Activated CD4-positive, alpha-beta T cell treated with anti-CD3 and anti-CD28 coated beads, Interleukin-2, amount 10 ng/mL, durations not matched to agents 24 days and 14 days (primary cell): ENCODE results near the gene TRIM65. TPM values are rescaled to one million over a fixed set of nuclear protein-coding genes. Genes with fewer than 3 reads are reported as not detected.
"Not testable (repeated sequence)": the region's sequence is repeated elsewhere in the genome, so short reads cannot be mapped to it uniquely, and the experiment has no call there.

ENCODE experiments used
- DNase-seq: peaks from one replicate; pipeline ENCODE4 v3.0.0; 2022
- H3K27ac Mint-ChIP-seq: one replicate; pipeline ENCODE4 v1.8.0; 2022; ENCODE audit warnings: mild to moderate bottlenecking, mixed read lengths
- H3K27me3 Mint-ChIP-seq: one replicate; pipeline ENCODE4 v1.8.0; 2022; ENCODE audit warnings: mixed read lengths
- H3K36me3 Mint-ChIP-seq: one replicate; pipeline ENCODE4 v1.8.0; 2022; ENCODE audit warnings: low read depth, mild to moderate bottlenecking, mixed read lengths
- H3K4me1 Mint-ChIP-seq: one replicate; pipeline ENCODE4 v1.8.0; 2021; ENCODE audit warnings: mixed read lengths
- H3K4me3 Mint-ChIP-seq: one replicate; pipeline ENCODE4 v1.8.0; 2022; ENCODE audit warnings: mild to moderate bottlenecking, moderate library complexity, mixed read lengths
- H3K9me3 Mint-ChIP-seq: one replicate; pipeline ENCODE4 v1.8.0; 2021; ENCODE audit warnings: mixed read lengths
- intact Hi-C: fragments of 100-400 bp; cut with micrococcal nuclease; formaldehyde crosslinking; loops from one replicate; pipeline ENCODE4 v1.15.1; 2023
- total RNA-seq: library from RNA; stranded (reverse); gene quantifications from 2 replicates; pipeline ENCODE4 v1.2.3, GENCODE V29; 2022

TRIM65 gene
- total RNA-seq, 1 donor from 2014 or later: 48.1 TPM

GRCh38 chr17:75854101-75854748, 42.5 kb downstream of the TRIM65 start:
- peak; percentile 69 for DNase-seq
- Mint-ChIP-seq H3K9me3 (no peaks in the 10 kb centered on the region), H3K27ac (no peak overlapping the region), H3K27me3 (no peaks in the 10 kb centered on the region), H3K4me3 (no peak overlapping the region), H3K4me1 (peaks cover 29% of the 10 kb centered on the region), H3K36me3 (peaks cover 13% of the 10 kb centered on the region)
- intact Hi-C loops: loop anchor here (2.0 kb wide), 1 partner anchor 125 kb away; the partner anchor contains the start of genes ACOX1 and TEN1

DNA sequence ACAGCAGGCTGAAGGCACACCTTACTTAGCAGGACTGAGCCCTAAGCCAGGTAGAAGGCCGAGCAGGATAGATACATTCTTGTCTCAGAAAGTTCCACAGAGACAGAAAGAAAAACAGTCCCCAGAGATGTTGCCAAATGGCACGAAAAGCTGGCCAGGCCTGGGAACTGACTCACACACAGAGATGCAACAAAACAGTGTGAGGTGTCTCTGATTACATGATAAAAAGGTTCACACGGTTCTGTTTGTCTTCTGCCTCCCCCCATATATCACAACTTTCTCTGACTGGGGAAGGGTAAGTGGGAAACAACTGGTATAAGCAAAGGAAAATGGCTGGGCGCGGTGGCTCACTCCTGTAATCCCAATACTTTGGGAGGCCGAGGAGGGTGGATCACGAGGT, 43.3 kb downstream of the TRIM65 start:
- no peaks in the 10 kb centered on the region for H3K9me3 Mint-ChIP-seq
- no peak overlapping the region for H3K27ac Mint-ChIP-seq
- intact Hi-C loops: no loop called here

GRCh38 chr17:75851693-75851991, 45.1 kb downstream of the TRIM65 start:
- DNase-seq: not testable (repeated sequence)

More for the DNA sequence above, 43.3 kb downstream of the TRIM65 start:
- H3K4me1 Mint-ChIP-seq: peaks cover 27% of the 10 kb centered on the region
- no peaks in the 10 kb centered on the region for H3K27me3 Mint-ChIP-seq
- DNase-seq: no peak
- peaks cover 16% of the 10 kb centered on the region for H3K36me3 Mint-ChIP-seq
- peak overlapping the region; percentile 51 for H3K4me3 Mint-ChIP-seq

DNA sequence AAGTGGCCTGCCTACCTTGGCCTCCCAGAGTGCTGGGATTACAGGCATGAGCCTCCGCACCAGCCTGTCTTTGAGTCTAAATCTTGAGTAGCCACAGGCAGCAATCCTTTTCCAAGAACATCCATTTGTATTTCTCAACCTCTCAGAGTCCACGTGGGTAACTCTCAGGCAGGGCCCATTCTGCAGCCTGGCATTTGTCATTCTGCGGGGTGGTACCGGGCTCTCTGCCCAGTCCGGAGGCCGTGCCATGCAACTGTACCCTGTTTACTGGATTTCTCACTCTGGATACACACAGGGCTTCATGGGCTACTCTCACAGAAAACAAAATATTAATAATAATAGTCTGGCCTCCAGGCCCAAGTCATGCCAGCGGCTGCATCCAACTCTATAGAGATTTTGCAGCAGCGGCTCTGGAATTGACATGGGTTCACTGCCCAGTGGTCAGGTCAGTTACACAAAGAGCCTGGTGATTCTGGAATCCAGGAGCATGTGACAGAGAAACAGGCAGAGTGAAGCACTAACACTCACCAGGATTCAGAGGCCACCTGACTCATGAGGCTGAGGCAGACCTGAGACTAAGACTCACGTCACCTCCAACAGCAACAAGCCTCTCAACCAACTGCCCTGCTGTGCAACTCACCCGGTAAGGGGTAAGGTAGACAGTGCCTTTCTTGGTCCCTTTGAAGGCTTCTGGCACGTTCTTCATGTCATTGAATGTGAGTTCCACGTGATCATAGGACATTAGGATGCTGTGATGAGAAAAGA, 45.6 kb downstream of the TRIM65 start:
- Mint-ChIP-seq H3K4me1 (peaks cover 18% of the 10 kb centered on the region), H3K27me3 (no peaks in the 10 kb centered on the region), H3K36me3 (peaks cover 25% of the 10 kb centered on the region), H3K9me3 (no peaks in the 10 kb centered on the region), H3K4me3 (no peak overlapping the region), H3K27ac (no peak overlapping the region)
- intact Hi-C loops: no loop called here
- no peak for DNase-seq

More at GRCh38 chr17:75851693-75851991, 45.1 kb downstream of the TRIM65 start:
- peaks cover 24% of the 10 kb centered on the region for H3K36me3 Mint-ChIP-seq
- H3K9me3 Mint-ChIP-seq, intact Hi-C loops, H3K4me3 Mint-ChIP-seq, H3K27me3 Mint-ChIP-seq, H3K27ac Mint-ChIP-seq: not testable (repeated sequence)
- H3K4me1 Mint-ChIP-seq: peaks cover 23% of the 10 kb centered on the region

GRCh38 chr17:75849724-75850123, 47.0 kb downstream of the TRIM65 start:
- H3K36me3 Mint-ChIP-seq: peaks cover 29% of the 10 kb centered on the region
- intact Hi-C loops: no loop called here
- no peak overlapping the region for H3K4me3 Mint-ChIP-seq
- no peaks in the 10 kb centered on the region for H3K9me3 Mint-ChIP-seq
- H3K27me3 Mint-ChIP-seq: no peaks in the 10 kb centered on the region
- H3K4me1 Mint-ChIP-seq: peaks cover 24% of the 10 kb centered on the region
- no peak overlapping the region for H3K27ac Mint-ChIP-seq
- no peak for DNase-seq

DNA sequence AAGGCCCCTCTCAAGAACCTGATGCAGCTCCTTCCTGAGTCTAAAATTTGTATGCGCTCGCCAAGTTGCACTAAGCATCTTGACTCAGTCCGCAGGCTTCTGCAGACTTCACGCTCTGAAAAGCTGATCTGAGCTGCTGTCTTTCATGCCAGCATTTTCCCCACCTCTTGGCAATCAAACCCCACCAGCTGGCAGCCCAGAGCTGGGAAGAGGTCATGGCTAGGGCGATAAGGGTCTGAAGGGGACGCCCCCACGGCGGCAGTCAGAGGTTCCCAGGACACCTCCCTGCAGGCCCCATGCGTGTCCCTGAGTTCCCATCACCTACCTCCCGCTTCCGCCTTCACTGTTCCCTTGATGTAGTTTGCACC, 47.5 kb downstream of the TRIM65 start:
- no peak for DNase-seq
- H3K27me3 Mint-ChIP-seq: no peaks in the 10 kb centered on the region
- no peak overlapping the region for H3K27ac Mint-ChIP-seq
- no peak overlapping the region for H3K4me3 Mint-ChIP-seq
- peaks cover 29% of the 10 kb centered on the region for H3K36me3 Mint-ChIP-seq
- H3K4me1 Mint-ChIP-seq: peaks cover 21% of the 10 kb centered on the region
- no peaks in the 10 kb centered on the region for H3K9me3 Mint-ChIP-seq
- intact Hi-C loops: no loop called here

- H3K36me3 Mint-ChIP-seq: peaks cover 29% of the 10 kb centered on the region
- DNase-seq: peak; percentile 94
- no peaks in the 10 kb centered on the region for H3K27me3 Mint-ChIP-seq
- H3K4me3 Mint-ChIP-seq: no peak overlapping the region
- H3K27ac Mint-ChIP-seq: peak overlapping the region; percentile 47
- intact Hi-C loops: no loop called here
- peaks cover 20% of the 10 kb centered on the region for H3K4me1 Mint-ChIP-seq
- no peaks in the 10 kb centered on the region for H3K9me3 Mint-ChIP-seq
Measured at GRCh38 chr17:75848523-75849278, 48.0 kb downstream of the TRIM65 start.

DNA sequence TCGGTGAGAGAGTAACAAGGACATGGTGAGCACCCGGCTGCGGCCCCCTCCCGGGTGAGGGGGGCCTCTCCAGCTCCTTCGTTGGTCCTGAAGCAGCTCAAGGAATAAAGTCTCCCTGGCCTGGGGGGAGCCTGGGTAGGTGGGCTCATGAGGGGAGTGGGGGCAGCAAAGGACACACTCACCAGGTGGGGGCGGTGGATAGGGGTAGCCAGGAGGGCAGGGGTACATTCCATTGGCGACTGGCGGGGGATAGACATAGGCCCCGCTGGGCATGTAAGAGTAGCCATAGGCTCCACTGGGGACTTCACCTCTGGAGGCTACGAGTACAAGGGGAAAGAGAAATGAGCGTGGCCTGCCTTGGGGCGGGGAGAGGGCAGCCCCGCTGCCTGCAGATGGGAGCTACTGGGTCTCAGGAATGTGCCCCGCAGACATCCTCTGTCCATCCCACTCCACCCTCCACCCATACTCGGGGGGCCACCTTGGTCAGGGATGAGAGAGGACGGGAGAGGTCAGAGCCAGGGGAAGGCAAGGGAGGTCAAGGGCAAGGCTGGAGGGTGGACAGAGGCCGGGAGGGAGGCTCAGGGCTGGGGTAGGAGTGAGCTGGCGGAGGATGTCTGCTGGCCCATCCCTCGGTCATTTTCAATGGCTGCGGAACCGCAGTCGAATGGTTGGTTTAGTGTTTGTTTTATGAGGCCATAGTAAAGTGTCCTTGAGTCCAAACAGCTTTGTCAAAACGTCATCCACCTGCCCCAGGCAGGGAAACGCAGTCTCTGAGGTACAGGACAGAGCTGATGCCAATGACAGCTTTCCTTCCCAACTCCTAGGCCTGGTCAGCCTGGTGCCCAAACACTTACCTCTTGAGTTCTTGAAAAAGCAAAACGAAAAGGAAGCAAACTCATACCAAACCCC, 48.9 kb downstream of the TRIM65 start:
- Mint-ChIP-seq H3K9me3 (no peaks in the 10 kb centered on the region), H3K27ac (peak overlapping the region; percentile 47), H3K4me3 (no peak overlapping the region), H3K4me1 (peaks cover 18% of the 10 kb centered on the region), H3K27me3 (no peaks in the 10 kb centered on the region), H3K36me3 (peaks cover 30% of the 10 kb centered on the region)
- intact Hi-C loops: no loop called here
- no peak for DNase-seq

- peaks cover 19% of the 10 kb centered on the region for H3K4me1 Mint-ChIP-seq
Measured at GRCh38 chr17:75846692-75847613, 49.8 kb downstream of the TRIM65 start.

DNA sequence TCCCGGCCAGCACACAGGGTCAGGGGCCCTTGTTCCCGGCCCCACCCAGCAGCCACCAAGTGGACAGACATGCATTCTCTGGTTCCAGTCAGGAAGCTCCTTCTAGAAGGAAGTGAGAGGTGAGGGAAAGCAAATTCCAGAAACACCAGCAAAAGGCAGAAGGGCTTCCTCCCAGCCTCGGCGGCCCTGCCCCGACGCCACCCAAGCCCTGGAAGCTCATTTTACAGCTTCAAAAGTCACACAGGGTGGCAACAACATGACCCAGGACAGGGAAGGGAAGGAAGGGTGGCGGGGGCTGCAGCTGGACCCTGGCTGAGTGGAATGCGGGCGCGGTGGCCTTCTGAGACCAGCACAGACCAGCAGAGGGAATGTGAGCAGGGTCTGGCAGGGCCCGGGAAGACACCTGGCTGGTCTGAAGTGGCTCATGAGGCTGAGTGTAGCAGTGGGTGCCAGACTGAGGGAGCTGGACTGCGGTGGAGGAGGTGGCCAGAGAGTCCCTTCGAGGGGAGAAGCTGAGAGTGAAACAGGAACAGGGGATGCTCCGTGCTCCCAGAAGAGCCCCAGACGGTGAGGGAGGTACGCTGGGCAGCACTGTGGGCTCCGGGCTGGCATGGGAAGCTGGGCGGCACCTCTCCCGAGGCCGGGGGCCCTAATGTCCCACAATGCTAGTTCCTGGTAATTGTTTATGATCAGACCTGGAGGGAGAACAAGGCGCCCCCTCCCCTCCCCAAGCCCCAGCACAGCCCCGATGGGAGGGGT, 50.6 kb downstream of the TRIM65 start:
- DNase-seq: no peak
- Mint-ChIP-seq H3K4me3 (peak overlapping the region; percentile 44), H3K27ac (peak overlapping the region; percentile 79), H3K36me3 (peaks cover 32% of the 10 kb centered on the region), H3K27me3 (no peaks in the 10 kb centered on the region), H3K9me3 (no peaks in the 10 kb centered on the region), H3K4me1 (peaks cover 19% of the 10 kb centered on the region)
- intact Hi-C loops: loop anchor here (2.0 kb wide), 1 partner anchor 67 kb away; a partner anchor contains a TSS

More at GRCh38 chr17:75846692-75847613, 49.8 kb downstream of the TRIM65 start:
- Mint-ChIP-seq H3K27me3 (no peaks in the 10 kb centered on the region), H3K27ac (no peak overlapping the region), H3K36me3 (peaks cover 35% of the 10 kb centered on the region), H3K4me3 (no peak overlapping the region), H3K9me3 (no peaks in the 10 kb centered on the region)
- DNase-seq: no peak
- intact Hi-C loops: no loop called here

DNA sequence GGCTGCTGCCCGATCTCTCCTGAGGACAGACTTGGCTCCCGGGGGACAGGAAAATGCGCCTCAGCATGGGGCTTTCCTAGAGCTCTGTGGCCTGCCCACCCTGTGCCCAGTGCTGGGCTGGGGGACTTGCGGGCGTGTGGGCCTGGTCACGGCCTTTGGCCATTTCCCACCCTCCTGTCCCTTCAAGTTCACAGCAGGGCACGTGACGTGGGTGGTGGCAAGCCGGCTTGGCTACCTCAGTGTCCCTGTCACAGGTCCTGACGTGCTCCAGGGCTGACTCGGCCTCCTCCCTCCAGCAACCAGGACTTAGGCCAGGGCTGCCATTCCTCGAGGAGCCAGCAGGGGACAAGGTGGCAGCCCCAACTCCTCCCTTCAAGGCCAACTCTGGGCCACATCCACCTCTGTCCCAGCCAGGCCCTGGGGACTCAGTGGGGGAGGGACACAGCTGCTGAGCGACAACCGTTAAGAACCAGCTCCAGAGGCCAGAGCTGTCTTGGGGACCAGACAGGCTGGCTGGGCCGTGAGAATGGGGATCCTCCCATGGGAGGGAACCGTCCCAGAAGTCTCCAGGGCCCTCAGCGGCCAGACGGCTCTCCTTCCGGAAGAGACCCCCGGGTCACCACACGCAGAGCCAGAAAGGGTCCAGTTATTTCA, 51.6 kb downstream of the TRIM65 start:
- Mint-ChIP-seq H3K4me1 (peaks cover 19% of the 10 kb centered on the region), H3K36me3 (peaks cover 31% of the 10 kb centered on the region), H3K9me3 (no peaks in the 10 kb centered on the region), H3K4me3 (peak overlapping the region; percentile 89), H3K27me3 (no peaks in the 10 kb centered on the region), H3K27ac (peak overlapping the region; percentile 79)
- peak; percentile 88 for DNase-seq
- intact Hi-C loops: loop anchor here (2.0 kb wide), 1 partner anchor 66 kb away; a partner anchor contains a TSS
